Measurements from ENCODE around the gene ATF7IP.

ATF7IP gene

GRCh38 chr12:14367040-14367661 is 1.7 kb downstream of the ATF7IP start:
- no peaks in the 10 kb centered on the region for H3K27me3 ChIP-seq (ENCODE audit: insufficient read depth, low read depth, severe bottlenecking)
- DNase-seq = no peak
- H3K4me3 ChIP-seq (ENCODE audit: low read depth, low read length) = no peak overlapping the region
- H3K36me3 ChIP-seq = no peaks in the 10 kb centered on the region
- no peak overlapping the region for H3K27ac ChIP-seq
- no peak for TF ChIP-seq CTCF (IDR thresholded peaks at IDR 0.05; ENCODE audit: low read depth, low read length)
- H3K9me3 ChIP-seq (ENCODE audit: severe bottlenecking) = peaks cover 3% of the 10 kb centered on the region

GRCh38 chr12:14369311-14369710 is 3.8 kb downstream of the ATF7IP start:
- Histone ChIP-seq H3K4me3 (ENCODE audit: low read depth, low read length) (no peak overlapping the region), H3K9me3 (ENCODE audit: severe bottlenecking) (peaks cover 3% of the 10 kb centered on the region), H3K27ac (no peak overlapping the region), H3K27me3 (ENCODE audit: insufficient read depth, low read depth, severe bottlenecking) (no peaks in the 10 kb centered on the region), H3K36me3 (no peaks in the 10 kb centered on the region)
- TF ChIP-seq CTCF (IDR thresholded peaks at IDR 0.05; ENCODE audit: low read depth, low read length) = no peak
- no peak for DNase-seq

GRCh38 chr12:14373217-14373616 is 7.7 kb downstream of the ATF7IP start:
- no peaks in the 10 kb centered on the region for H3K27me3 ChIP-seq (ENCODE audit: insufficient read depth, low read depth, severe bottlenecking)
- TF ChIP-seq CTCF (IDR thresholded peaks at IDR 0.05; ENCODE audit: low read depth, low read length) = no peak
- no peaks in the 10 kb centered on the region for H3K9me3 ChIP-seq (ENCODE audit: severe bottlenecking)
- no peak overlapping the region for H3K4me3 ChIP-seq (ENCODE audit: low read depth, low read length)
- no peak for DNase-seq
- H3K36me3 ChIP-seq = no peaks in the 10 kb centered on the region
- H3K27ac ChIP-seq = no peak overlapping the region

- no peaks in the 10 kb centered on the region; the same call in 1 of the 2 replicates for H3K36me3 ChIP-seq
- no peak overlapping the region for H3K4me3 ChIP-seq (ENCODE audit: low read depth, low read length)
- no peak overlapping the region for H3K27ac ChIP-seq
- H3K9me3 ChIP-seq (ENCODE audit: severe bottlenecking) = peaks cover 2% of the 10 kb centered on the region
- no peak for TF ChIP-seq CTCF (IDR thresholded peaks at IDR 0.05; ENCODE audit: low read depth, low read length)
- DNase-seq = no peak
- H3K27me3 ChIP-seq (ENCODE audit: insufficient read depth, low read depth, severe bottlenecking) = no peaks in the 10 kb centered on the region
Measured at GRCh38 chr12:14379508-14379907, 14.0 kb downstream of the ATF7IP start.

GRCh38 chr12:14384783-14385638 is 19.5 kb downstream of the ATF7IP start:
- no peaks in the 10 kb centered on the region for H3K36me3 ChIP-seq
- no peaks in the 10 kb centered on the region for H3K9me3 ChIP-seq (ENCODE audit: severe bottlenecking)
- peak overlapping the region; percentile 32; the same call in 1 of the 2 replicates for H3K27ac ChIP-seq
- peak; percentile 30 for DNase-seq
- TF ChIP-seq CTCF (IDR thresholded peaks at IDR 0.05; ENCODE audit: low read depth, low read length) = no peak
- no peaks in the 10 kb centered on the region for H3K27me3 ChIP-seq (ENCODE audit: insufficient read depth, low read depth, severe bottlenecking)
- no peak overlapping the region for H3K4me3 ChIP-seq (ENCODE audit: low read depth, low read length)
